ENCODE measurements around the gene SGMS1.

GRCh38 chr10:50558371-50558770 lies 65.4 kb downstream of the SGMS1 start:
- no peak for TF ChIP-seq CTCF (IDR thresholded peaks at IDR 0.05)
- TF ChIP-seq ZFX (IDR thresholded peaks at IDR 0.05; ENCODE audit: borderline replicate concordance), result no peak
